ENCODE data around the gene CACNB1.

- TF ChIP-seq ZHX1 (CRISPR knock-in tag; IDR thresholded peaks at IDR 0.05; ENCODE audit: low read depth): no peak
- TF ChIP-seq POLR2G (IDR thresholded peaks at IDR 0.05; ENCODE audit: low read depth, low read length): no peak
- no peak for TF ChIP-seq CTCF (CRISPR knock-in tag; IDR thresholded peaks at IDR 0.05)
- no peak for TF ChIP-seq EHMT2 (IDR thresholded peaks at IDR 0.05; ENCODE audit: borderline replicate concordance, low read depth, low read length)
- no peak for TF ChIP-seq ELF1 (CRISPR knock-in tag; IDR thresholded peaks at IDR 0.05)
- no peak for TF ChIP-seq ZIK1 (CRISPR knock-in tag; IDR thresholded peaks at IDR 0.05; ENCODE audit: borderline replicate concordance, low read depth)
- no peak for TF ChIP-seq JUN (CRISPR knock-in tag; IDR thresholded peaks at IDR 0.05)
- TF ChIP-seq ZNF878 (CRISPR knock-in tag; IDR thresholded peaks at IDR 0.05): no peak
Measured at GRCh38 chr17:39218906-39219305, 21.4 kb upstream of the CACNB1 start.
